Measurements from ENCODE around the gene PDHX. TPM values are rescaled to one million over a fixed set of nuclear protein-coding genes. Genes with fewer than 3 reads are reported as not detected.
"Not testable (repeated sequence)": the region's sequence is repeated elsewhere in the genome, so short reads cannot be mapped to it uniquely, and the experiment has no call there.

Gene PDHX
- total RNA-seq, 1 experiment from 2014 or later = 78.9 TPM

- no peak for DNase-seq (ENCODE audit: low spot score)
These were observed 4.7 kb upstream of the PDHX start for GRCh38 chr11:34911676-34912075.

- DNase-seq (ENCODE audit: low spot score) = not testable (repeated sequence)
These were observed 2.9 kb upstream of the PDHX start for GRCh38 chr11:34913556-34913955.

GRCh38 chr11:34915136-34916014 is 1.0 kb upstream of the PDHX start:
- peak; percentile 28 for DNase-seq (ENCODE audit: low spot score)

- DNase-seq (ENCODE audit: low spot score) = no peak
These were observed 689 bp downstream of the PDHX start for GRCh38 chr11:34916843-34917770.

- DNase-seq (ENCODE audit: low spot score) = no peak
These were observed 4.7 kb downstream of the PDHX start for GRCh38 chr11:34921156-34921555.

- DNase-seq (ENCODE audit: low spot score) = no peak
These were observed 8.3 kb downstream of the PDHX start for GRCh38 chr11:34924714-34925113.

GRCh38 chr11:34926101-34926830 is 9.8 kb downstream of the PDHX start:
- peak; percentile 60 for DNase-seq (ENCODE audit: low spot score)

GRCh38 chr11:34926831-34927132 is 10.4 kb downstream of the PDHX start:
- DNase-seq (ENCODE audit: low spot score) = no peak

GRCh38 chr11:34928268-34928959 is 12.0 kb downstream of the PDHX start:
- DNase-seq (ENCODE audit: low spot score) = no peak

GRCh38 chr11:34928960-34929680 is 12.7 kb downstream of the PDHX start:
- DNase-seq (ENCODE audit: low spot score) = no peak

- DNase-seq (ENCODE audit: low spot score) = no peak
These were observed 13.7 kb downstream of the PDHX start for GRCh38 chr11:34929794-34930763.

- no peak for DNase-seq (ENCODE audit: low spot score)
These were observed 20.7 kb downstream of the PDHX start for GRCh38 chr11:34936945-34937629.

- DNase-seq (ENCODE audit: low spot score) = no peak
These were observed 22.2 kb downstream of the PDHX start for GRCh38 chr11:34938611-34939010.

- no peak for DNase-seq (ENCODE audit: low spot score)
These were observed 23.7 kb downstream of the PDHX start for GRCh38 chr11:34940026-34940677.

- no peak for DNase-seq (ENCODE audit: low spot score)
These were observed 25.3 kb downstream of the PDHX start for GRCh38 chr11:34941688-34942087.

GRCh38 chr11:34944692-34945091 is 28.3 kb downstream of the PDHX start:
- DNase-seq (ENCODE audit: low spot score) = no peak

- DNase-seq (ENCODE audit: low spot score) = no peak
These were observed 32.3 kb downstream of the PDHX start for GRCh38 chr11:34948696-34949095.

- no peak for DNase-seq (ENCODE audit: low spot score)
These were observed 37.5 kb downstream of the PDHX start for GRCh38 chr11:34953955-34954354.
